Activated T-cell treated with anti-CD3 and anti-CD28 coated beads for 4 hours (primary cell): Measurements from ENCODE around the gene ZNF785.
"Not testable (repeated sequence)": the region's sequence is repeated elsewhere in the genome, so short reads cannot be mapped to it uniquely, and the experiment has no call there.

Experiments
- DNase-seq: peaks from one replicate; pipeline ENCODE4 v3.0.0-alpha.2; 2020

ZNF785 gene

GRCh38 chr16:30536391-30537024 lies 49.0 kb downstream of the ZNF785 start:
- not testable (repeated sequence) for DNase-seq

GRCh38 chr16:30535777-30536190 lies 49.7 kb downstream of the ZNF785 start:
- peak; percentile 50 for DNase-seq

DNA sequence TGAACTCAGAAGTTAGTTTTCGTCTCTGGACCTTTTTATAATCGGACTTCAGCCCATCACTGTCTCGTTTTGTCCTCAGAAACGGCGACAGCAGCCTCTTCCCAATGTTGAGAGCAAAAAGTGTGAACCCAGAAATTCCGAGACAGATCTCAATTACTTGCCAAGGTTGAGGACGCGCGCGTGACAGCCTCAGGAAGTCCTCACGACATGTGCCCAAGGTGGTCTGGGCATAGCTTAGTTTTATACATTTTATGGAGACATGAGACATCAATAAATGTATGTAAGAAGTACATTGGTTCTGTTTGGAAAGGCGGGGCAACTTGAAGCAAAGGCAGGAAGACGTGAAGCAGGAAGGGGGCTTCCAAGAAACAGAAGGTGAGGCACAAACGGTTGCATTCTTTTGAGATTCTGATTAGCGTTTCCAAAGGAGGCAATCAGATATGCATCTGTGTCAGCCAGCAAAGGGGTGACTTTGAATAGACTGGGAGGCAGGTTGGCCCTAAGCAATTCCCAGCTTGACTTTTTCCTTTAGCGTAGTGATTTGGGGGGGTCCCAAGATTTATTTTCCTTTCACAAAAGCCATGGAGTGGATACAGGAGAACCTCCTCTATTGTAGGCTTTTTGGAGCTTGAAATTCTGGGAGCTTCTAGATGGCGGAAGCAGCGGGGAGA lies 50.3 kb downstream of the ZNF785 start:
- DNase-seq: no peak

DNA sequence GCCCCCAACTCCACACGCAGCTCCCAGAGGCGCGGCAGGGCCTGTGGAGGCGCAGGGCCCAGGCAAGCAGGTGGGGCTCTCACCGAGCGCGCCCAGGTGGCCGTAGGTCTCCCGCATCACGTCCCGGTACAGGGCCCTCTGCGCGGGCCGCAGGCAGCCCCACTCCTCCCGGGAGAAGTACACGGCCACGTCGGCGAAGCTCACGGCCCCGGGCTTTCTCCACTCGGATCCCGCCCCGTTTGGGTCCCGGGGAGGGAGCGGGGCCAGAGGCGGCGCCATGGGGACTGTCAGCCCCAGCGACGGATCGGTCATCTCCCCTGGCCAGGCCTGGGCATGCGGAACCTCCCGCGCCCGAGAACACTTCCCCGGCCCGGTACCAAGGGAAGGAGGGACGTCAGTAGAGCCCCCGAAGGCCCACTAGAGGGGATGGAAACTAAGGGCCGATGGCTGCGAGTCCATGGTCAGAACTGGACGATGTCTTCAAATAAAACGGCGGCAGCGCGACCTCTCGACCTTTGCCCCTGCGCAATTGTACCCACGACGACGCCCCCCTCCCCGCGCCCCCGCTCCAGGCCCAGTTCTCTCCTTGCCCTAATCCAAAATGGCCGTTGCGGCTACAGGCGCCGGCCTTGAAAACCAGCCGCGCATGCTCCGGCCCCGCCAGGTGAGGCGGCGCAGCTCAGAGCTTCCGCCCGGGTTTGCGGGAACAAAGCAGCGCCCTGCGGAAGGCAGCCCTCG lies 51.0 kb downstream of the ZNF785 start, which contains the start of gene ZNF747:
Gene ZNF747 (minus strand): TSS at position 491 of the 738 bp plus-strand sequence. CDS start 179 bp downstream, at position 312.
- DNase-seq: peak; percentile 89

- no peak for DNase-seq
Observed at GRCh38 chr16:30533748-30534367, 51.6 kb downstream of the ZNF785 start.

GRCh38 chr16:30533146-30533522 lies 52.4 kb downstream of the ZNF785 start:
- DNase-seq: no peak

DNA sequence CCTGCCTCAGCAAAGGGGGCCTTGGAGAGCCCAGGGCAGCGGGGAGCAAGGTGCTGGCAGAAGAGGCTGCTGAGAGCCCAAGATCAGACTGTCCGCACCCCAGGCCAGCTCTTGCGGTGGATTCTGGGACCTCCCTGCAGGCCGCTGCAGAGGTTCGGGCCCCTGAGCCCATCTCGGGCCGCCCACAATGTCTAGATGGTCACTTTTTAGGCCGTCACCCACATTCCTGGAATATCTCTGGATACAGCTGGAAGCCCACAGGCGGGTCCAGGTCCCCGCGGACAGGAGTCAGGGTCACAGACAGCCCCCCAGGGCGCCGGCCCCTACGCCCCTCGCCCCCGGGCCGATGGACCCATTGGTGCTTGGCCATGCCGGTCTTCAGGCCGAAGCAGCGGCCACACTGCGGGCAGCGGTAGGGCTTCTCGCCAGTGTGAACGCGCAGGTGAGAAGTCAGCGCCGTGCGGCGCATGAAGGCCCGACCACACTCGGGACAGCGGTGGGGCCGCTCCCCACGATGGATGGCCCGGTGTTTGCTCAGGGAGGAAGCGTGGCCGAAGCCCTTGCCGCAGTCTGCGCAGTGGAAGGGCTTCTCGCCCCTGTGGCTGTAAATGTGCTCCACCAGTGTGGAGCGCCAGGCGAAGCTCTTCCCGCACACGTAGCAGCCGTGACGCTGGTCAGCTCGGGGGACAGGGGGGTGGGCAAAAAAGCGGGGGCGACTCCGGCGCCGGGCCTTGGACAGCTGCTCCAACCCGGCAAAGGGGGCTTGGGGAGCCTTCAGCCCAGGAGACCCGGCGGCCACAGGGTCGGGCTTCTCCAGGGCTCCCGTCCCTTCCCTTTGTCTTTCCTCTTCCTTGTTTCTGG lies 53.0 kb downstream of the ZNF785 start:
- no peak for DNase-seq
